GM21528 (cell line): ENCODE data around the gene TWSG1.
"Not testable (repeated sequence)": the region's sequence is repeated elsewhere in the genome, so short reads cannot be mapped to it uniquely, and the experiment has no call there.

Experiments used
- ATAC-seq: cut with Tn5 transposase; IDR thresholded peaks from one replicate; pipeline ENCODE4 v1.9.1; 2021; ENCODE audit warnings: mild to moderate bottlenecking, moderate library complexity; ENCODE audit not compliant: unreplicated experiment, low FRiP score

TWSG1 gene

GRCh38 chr18:9386879-9387278 is 52.3 kb downstream of the TWSG1 start:
- no peak for ATAC-seq

GRCh38 chr18:9387891-9388290 is 53.3 kb downstream of the TWSG1 start:
- no peak for ATAC-seq

- ATAC-seq = no peak
Observed at GRCh38 chr18:9389706-9390105, 55.1 kb downstream of the TWSG1 start.

GRCh38 chr18:9392726-9393125 is 58.2 kb downstream of the TWSG1 start:
- ATAC-seq = no peak

GRCh38 chr18:9394046-9394445 is 59.5 kb downstream of the TWSG1 start:
- ATAC-seq = no peak

- no peak for ATAC-seq
Observed at GRCh38 chr18:9400197-9400596, 65.6 kb downstream of the TWSG1 start.

GRCh38 chr18:9401176-9401575 is 66.6 kb downstream of the TWSG1 start:
- no peak for ATAC-seq

GRCh38 chr18:9402358-9403007 is 67.9 kb downstream of the TWSG1 start:
- not testable (repeated sequence) for ATAC-seq

GRCh38 chr18:9403795-9404564 is 69.4 kb downstream of the TWSG1 start:
- ATAC-seq = no peak

GRCh38 chr18:9404565-9405060 is 70.0 kb downstream of the TWSG1 start:
- ATAC-seq = peak; percentile 52

GRCh38 chr18:9405130-9405529 is 70.6 kb downstream of the TWSG1 start:
- ATAC-seq = no peak

GRCh38 chr18:9405977-9406376 is 71.4 kb downstream of the TWSG1 start:
- no peak for ATAC-seq

GRCh38 chr18:9410515-9410914 is 75.9 kb downstream of the TWSG1 start:
- ATAC-seq = no peak

- ATAC-seq = no peak
Observed at GRCh38 chr18:9413576-9413975, 79.0 kb downstream of the TWSG1 start.

- ATAC-seq = no peak
Observed at GRCh38 chr18:9416563-9417072, 82.0 kb downstream of the TWSG1 start.

GRCh38 chr18:9417073-9417851 is 82.7 kb downstream of the TWSG1 start:
- no peak for ATAC-seq

- ATAC-seq = no peak
Observed at GRCh38 chr18:9418047-9418690, 83.6 kb downstream of the TWSG1 start.

- no peak for ATAC-seq
Observed at GRCh38 chr18:9419956-9420631, 85.5 kb downstream of the TWSG1 start.

GRCh38 chr18:9421096-9421900 is 86.7 kb downstream of the TWSG1 start:
- ATAC-seq = no peak
